Measurements from ENCODE around the gene HPX. TPM values are rescaled to one million over a fixed set of nuclear protein-coding genes. Genes with fewer than 3 reads are reported as not detected.
A peak's percentile ranks its signal among the peaks of the same experiment; 100 is the strongest.

HPX gene
- total RNA-seq, 1 experiment from 2014 or later: 1.2 TPM

DNA sequence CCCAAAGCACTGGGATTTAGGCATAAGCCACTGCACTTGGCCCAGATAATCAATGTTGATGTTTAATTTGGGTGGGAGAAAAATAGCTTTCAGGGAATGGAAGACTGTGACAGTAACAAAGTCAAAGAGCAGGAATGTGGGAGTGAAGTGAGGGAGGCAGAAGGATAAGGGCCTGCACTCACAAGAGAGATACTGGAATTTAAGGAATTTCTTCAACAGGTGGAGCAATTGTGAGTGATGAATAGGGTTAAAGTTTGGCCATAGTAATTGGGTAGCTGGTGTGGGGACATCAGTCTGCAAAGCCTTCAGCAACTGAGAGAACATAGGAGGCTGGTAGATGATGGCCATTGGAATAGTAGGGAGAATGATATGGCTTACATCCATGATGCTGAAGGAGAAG, 13.3 kb downstream of the HPX start:
- DNase-seq: no peak
- H2BK15ac ChIP-seq (ENCODE audit: low read depth, low read length): no peak overlapping the region
- no peaks in the 10 kb centered on the region for H3K27me3 ChIP-seq (ENCODE audit: insufficient read depth, low read length)
- H3K56ac ChIP-seq (ENCODE audit: insufficient read length, low read depth, low read length): no peak overlapping the region
- H2BK120ac ChIP-seq (ENCODE audit: low read depth, low read length, poor library complexity, severe bottlenecking): no peak overlapping the region
- H3K9me3 ChIP-seq (ENCODE audit: control insufficient read depth, low read depth, low read length): no peaks in the 10 kb centered on the region
- no peak overlapping the region for H3K14ac ChIP-seq (ENCODE audit: insufficient read depth, low read length)
- H3K9me3 Mint-ChIP-seq: no peaks in the 10 kb centered on the region; a peak in 1 of 5 replicates
- H2BK5ac ChIP-seq (ENCODE audit: insufficient read length, low read length): no peak overlapping the region
- H3K4ac ChIP-seq (ENCODE audit: low read depth, low read length): no peak overlapping the region
- no peaks in the 10 kb centered on the region; the same call in 1 of the 2 replicates for H3K4me1 ChIP-seq (ENCODE audit: insufficient read depth, low read length)
- no peak overlapping the region for H3K4me3 Mint-ChIP-seq
- H3K18ac ChIP-seq (ENCODE audit: insufficient read length, low read depth, low read length): no peak overlapping the region
- H3K36me3 Mint-ChIP-seq (ENCODE audit: insufficient read depth in 1 of 3, low read depth in 3 of 3): no peaks in the 10 kb centered on the region; a peak in 1 of 7 replicates
- no peak overlapping the region for H3K9ac ChIP-seq (ENCODE audit: extremely low read depth, insufficient read length, low read length)
- H2BK12ac ChIP-seq (ENCODE audit: insufficient read length, low read depth, low read length): no peak overlapping the region
- H3T11ph ChIP-seq (ENCODE audit: low read length): no peak overlapping the region
- no peaks in the 10 kb centered on the region for H4K20me1 ChIP-seq (ENCODE audit: control insufficient read depth, insufficient read depth, insufficient read length)
- no peaks in the 10 kb centered on the region for H3K79me2 ChIP-seq (ENCODE audit: insufficient read depth, low read length)
- no peak overlapping the region for H3K23ac ChIP-seq (ENCODE audit: insufficient read length, low read depth, low read length)
- no peaks in the 10 kb centered on the region for H3K79me1 ChIP-seq (ENCODE audit: insufficient read depth, low read depth, low read length, poor library complexity, severe bottlenecking)
- no peak overlapping the region for H2AK5ac ChIP-seq (ENCODE audit: insufficient read length, low read length)
- no peaks in the 10 kb centered on the region for H3K23me2 ChIP-seq (ENCODE audit: insufficient read length, low read depth, low read length, poor library complexity, severe bottlenecking)
- no peak overlapping the region for H3K27ac ChIP-seq (ENCODE audit: insufficient read length, low read depth, low read length)
- H4K8ac ChIP-seq (replicated peaks; ENCODE audit: insufficient read length, low read depth, low read length): no peak overlapping the region
- H2AFZ ChIP-seq (ENCODE audit: low read length): no peak overlapping the region
- TF ChIP-seq, protein P1, sequence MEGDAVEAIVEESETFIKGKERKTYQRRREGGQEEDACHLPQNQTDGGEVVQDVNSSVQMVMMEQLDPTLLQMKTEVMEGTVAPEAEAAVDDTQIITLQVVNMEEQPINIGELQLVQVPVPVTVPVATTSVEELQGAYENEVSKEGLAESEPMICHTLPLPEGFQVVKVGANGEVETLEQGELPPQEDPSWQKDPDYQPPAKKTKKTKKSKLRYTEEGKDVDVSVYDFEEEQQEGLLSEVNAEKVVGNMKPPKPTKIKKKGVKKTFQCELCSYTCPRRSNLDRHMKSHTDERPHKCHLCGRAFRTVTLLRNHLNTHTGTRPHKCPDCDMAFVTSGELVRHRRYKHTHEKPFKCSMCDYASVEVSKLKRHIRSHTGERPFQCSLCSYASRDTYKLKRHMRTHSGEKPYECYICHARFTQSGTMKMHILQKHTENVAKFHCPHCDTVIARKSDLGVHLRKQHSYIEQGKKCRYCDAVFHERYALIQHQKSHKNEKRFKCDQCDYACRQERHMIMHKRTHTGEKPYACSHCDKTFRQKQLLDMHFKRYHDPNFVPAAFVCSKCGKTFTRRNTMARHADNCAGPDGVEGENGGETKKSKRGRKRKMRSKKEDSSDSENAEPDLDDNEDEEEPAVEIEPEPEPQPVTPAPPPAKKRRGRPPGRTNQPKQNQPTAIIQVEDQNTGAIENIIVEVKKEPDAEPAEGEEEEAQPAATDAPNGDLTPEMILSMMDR (conservative IDR thresholded peaks at IDR 0.05): no peak
- H4K5ac ChIP-seq (ENCODE audit: insufficient read length, low read depth, low read length): no peak overlapping the region
- peaks cover 12% of the 10 kb centered on the region in 2 experiments for H3K4me1 Mint-ChIP-seq
- H3K27me3 Mint-ChIP-seq (ENCODE audit: low read depth): peaks cover 18% of the 10 kb centered on the region
- no peak overlapping the region for H2BK20ac ChIP-seq (ENCODE audit: low read depth, low read length, poor library complexity, severe bottlenecking)
- no peak overlapping the region for H3K4me2 ChIP-seq (ENCODE audit: insufficient read depth, insufficient read length, low read length)
- H3K27ac Mint-ChIP-seq: peak overlapping the region in 2 of 3 experiments; percentile 70 to 74; a peak in 3 of 7 replicates
- H4K91ac ChIP-seq (ENCODE audit: insufficient read length, low read depth, low read length): no peak overlapping the region
